A673 (cell line): Measurements from ENCODE around the gene SPATA31C1.

Experiments
- EZH2 ChIP-seq: fragments of 200-600 bp; sonication (generic); IDR thresholded peaks from 2 replicates; pipeline ENCODE4 v1.6.1; 2017; ENCODE audit warnings: borderline replicate concordance, low read depth, mild to moderate bottlenecking, mixed read lengths, antibody characterized with exemption, low read length; ENCODE audit not compliant: poor library complexity, severe bottlenecking
- TF ChIP-seq, protein P1 (sequence below): fragments of 300-800, 200-600 bp; sonication (generic); conservative IDR thresholded peaks from 2 replicates; pipeline ENCODE4 v1.5.1; 2017; ENCODE audit warnings: low read depth, mild to moderate bottlenecking, antibody characterized with exemption, low read length, moderate library complexity, mixed read lengths

DNA sequence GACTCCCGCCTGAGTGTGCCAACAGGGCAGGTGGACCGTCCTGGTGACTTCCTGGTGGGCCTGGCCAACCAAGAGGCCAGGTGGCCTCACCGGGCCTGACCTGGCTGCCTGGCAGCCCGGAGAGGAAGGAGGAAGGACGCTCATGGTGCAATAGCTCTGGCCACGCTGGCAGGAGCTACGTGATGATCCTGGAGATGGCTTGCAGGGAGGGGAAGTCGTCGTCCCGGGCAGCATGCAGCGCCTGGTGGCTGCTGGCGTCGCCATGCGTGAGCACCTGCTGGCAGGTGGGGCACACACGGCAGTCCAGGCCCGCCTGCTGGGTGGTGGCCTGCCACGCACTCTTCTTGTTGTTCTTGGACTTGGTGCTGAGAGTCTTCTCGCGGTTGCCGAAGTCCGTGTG is 26.3 kb downstream of the SPATA31C1 start:
- TF ChIP-seq, protein P1, sequence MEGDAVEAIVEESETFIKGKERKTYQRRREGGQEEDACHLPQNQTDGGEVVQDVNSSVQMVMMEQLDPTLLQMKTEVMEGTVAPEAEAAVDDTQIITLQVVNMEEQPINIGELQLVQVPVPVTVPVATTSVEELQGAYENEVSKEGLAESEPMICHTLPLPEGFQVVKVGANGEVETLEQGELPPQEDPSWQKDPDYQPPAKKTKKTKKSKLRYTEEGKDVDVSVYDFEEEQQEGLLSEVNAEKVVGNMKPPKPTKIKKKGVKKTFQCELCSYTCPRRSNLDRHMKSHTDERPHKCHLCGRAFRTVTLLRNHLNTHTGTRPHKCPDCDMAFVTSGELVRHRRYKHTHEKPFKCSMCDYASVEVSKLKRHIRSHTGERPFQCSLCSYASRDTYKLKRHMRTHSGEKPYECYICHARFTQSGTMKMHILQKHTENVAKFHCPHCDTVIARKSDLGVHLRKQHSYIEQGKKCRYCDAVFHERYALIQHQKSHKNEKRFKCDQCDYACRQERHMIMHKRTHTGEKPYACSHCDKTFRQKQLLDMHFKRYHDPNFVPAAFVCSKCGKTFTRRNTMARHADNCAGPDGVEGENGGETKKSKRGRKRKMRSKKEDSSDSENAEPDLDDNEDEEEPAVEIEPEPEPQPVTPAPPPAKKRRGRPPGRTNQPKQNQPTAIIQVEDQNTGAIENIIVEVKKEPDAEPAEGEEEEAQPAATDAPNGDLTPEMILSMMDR = no peak
- no peak for TF ChIP-seq EZH2
